Esophagus mucosa (tissue), 1 donor: Measurements from ENCODE around the gene ZRANB1. TPM values are rescaled to one million over a fixed set of nuclear protein-coding genes. Genes with fewer than 3 reads are reported as not detected.

Experiments used
- total RNA-seq: library from RNA; stranded (reverse); gene quantifications from one replicate; pipeline ENCODE4 v1.2.4, GENCODE V29; 2023
- donor health status: DM: yes; HTN: yes; CAD: no.

ZRANB1 gene
- total RNA-seq, 1 donor from 2014 or later = 14.2 TPM

Other genes with a start within 250 kb of the ZRANB1 start
- gene FAM53B, start 197.7 kb upstream of the ZRANB1 start, total RNA-seq = 24.9 TPM
- 10.0 TPM for gene EEF1AKMT2, start 150.2 kb upstream of the ZRANB1 start, total RNA-seq
- 11.2 TPM for gene ABRAXAS2, start 140.3 kb upstream of the ZRANB1 start, total RNA-seq
- 46.7 TPM for gene CTBP2, start 218.4 kb downstream of the ZRANB1 start, total RNA-seq